ENCODE measurements around the gene GPR17. TPM values are rescaled to one million over a fixed set of nuclear protein-coding genes. Genes with fewer than 3 reads are reported as not detected.

Gene GPR17
- total RNA-seq, 1 experiment from 2014 or later = not detected

DNA sequence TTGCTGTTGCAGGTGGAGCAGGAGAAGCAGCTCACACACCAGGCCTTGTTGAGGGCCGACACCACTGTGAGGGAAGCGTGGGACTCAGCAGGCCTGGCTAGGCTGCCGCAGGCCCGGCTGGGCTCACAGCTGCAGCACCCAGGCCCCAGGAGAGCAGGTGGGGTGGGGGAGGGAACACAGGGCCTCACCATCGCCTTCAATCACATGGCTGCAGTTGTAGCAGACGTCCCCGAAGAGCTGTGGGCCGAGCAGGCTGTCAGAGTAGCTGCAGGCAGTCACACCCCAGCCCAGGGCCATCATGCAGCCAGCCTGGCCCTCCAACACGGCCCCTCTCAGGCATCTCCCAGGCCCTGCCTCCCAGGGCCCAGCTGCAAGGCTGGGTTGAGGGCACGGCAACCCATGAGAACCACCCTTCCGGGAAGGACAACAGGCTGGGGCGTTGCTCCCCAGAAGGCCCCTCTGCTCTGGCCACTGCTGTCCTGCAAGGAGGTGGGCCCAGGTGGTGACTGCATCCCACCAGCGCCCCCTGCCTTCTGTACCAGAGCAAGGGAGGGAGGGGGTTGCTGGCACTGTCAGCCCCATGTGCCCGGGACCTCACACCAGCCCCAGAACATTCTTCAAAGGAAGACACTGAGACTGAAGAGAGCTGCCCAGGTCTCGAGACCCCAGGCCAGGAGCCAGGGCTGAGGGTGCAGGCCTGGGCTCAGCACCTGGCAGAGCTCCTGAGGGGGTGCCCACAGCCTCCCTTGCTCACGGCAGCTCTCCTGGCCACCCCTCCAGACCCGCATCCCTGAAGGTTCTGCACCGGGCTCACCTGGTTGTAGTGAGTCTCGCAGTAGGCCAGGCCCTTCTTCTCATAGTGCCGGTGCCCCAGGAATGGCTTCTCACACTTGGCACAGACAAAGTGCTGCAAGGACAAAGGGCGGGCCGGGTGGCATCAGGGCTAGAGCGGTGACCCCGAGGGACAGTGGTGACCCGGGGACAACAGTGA is 5.6 kb upstream of the GPR17 start:
- no TSS peak for BruUV-seq (replicated peaks)
- H3K27me3 ChIP-seq (ENCODE audit: control insufficient read depth, insufficient read depth, low read length) = no peaks in the 10 kb centered on the region

GRCh38 chr2:127641133-127641532 is 4.8 kb upstream of the GPR17 start:
- no peak for TF ChIP-seq TCF7L2 (IDR thresholded peaks at IDR 0.05; ENCODE audit: low read depth, low read length)
- TF ChIP-seq SIN3A (IDR thresholded peaks at IDR 0.05; ENCODE audit: borderline replicate concordance, insufficient read depth, low read depth, low read length) = no peak
- ChIA-PET CTCF (no interaction called here), POLR2A (no interaction called here)
- Histone ChIP-seq H3K9me3 (ENCODE audit: control insufficient read depth, insufficient read depth, low read depth, low read length) (no peaks in the 10 kb centered on the region), H3K4me1 (ENCODE audit: control insufficient read depth, insufficient read depth, low read length) (peaks cover 10% of the 10 kb centered on the region), H3K36me3 (ENCODE audit: control insufficient read depth, insufficient read depth, low read length) (no peaks in the 10 kb centered on the region), H3K27ac (ENCODE audit: low read length) (no peak overlapping the region), H3K27me3 (ENCODE audit: control insufficient read depth, insufficient read depth, low read length) (no peaks in the 10 kb centered on the region), H3K4me3 (ENCODE audit: low read depth in 2 of 2, low read length in 2 of 2) (no peak overlapping the region)
- ATAC-seq (no peak), DNase-seq (ENCODE audit: low read depth, low spot score) (no peak)
- in situ Hi-C loops (cut with HindIII; ENCODE audit: low pct_unique_long_range_greater_than_20kb, low sequenced_read_pairs) (no loop called here), intact Hi-C loops (cut with micrococcal nuclease; ENCODE audit: unreplicated experiment) (no loop called here)
- BruUV-seq (replicated peaks) = no TSS peak

More for the DNA sequence above, 5.6 kb upstream of the GPR17 start:
- no peaks in the 10 kb centered on the region for H3K9me3 ChIP-seq (ENCODE audit: control insufficient read depth, insufficient read depth, low read depth, low read length)
- no peaks in the 10 kb centered on the region for H3K36me3 ChIP-seq (ENCODE audit: control insufficient read depth, insufficient read depth, low read length)
- DNase-seq (ENCODE audit: low read depth, low spot score) = no peak
- POLR2A ChIA-PET = no interaction called here
- H3K4me1 ChIP-seq (ENCODE audit: control insufficient read depth, insufficient read depth, low read length) = peaks cover 10% of the 10 kb centered on the region
- intact Hi-C loops (cut with micrococcal nuclease; ENCODE audit: unreplicated experiment) (no loop called here), in situ Hi-C loops (cut with HindIII; ENCODE audit: low pct_unique_long_range_greater_than_20kb, low sequenced_read_pairs) (no loop called here)
- no peak overlapping the region for H3K4me3 ChIP-seq (ENCODE audit: low read depth in 2 of 2, low read length in 2 of 2)
- CTCF ChIA-PET = interaction anchor here (1.1 kb wide), 1 partner anchor 49 kb away, joined by 3 read pairs; no protein-coding TSS in a partner anchor
- TF ChIP-seq, protein P1, sequence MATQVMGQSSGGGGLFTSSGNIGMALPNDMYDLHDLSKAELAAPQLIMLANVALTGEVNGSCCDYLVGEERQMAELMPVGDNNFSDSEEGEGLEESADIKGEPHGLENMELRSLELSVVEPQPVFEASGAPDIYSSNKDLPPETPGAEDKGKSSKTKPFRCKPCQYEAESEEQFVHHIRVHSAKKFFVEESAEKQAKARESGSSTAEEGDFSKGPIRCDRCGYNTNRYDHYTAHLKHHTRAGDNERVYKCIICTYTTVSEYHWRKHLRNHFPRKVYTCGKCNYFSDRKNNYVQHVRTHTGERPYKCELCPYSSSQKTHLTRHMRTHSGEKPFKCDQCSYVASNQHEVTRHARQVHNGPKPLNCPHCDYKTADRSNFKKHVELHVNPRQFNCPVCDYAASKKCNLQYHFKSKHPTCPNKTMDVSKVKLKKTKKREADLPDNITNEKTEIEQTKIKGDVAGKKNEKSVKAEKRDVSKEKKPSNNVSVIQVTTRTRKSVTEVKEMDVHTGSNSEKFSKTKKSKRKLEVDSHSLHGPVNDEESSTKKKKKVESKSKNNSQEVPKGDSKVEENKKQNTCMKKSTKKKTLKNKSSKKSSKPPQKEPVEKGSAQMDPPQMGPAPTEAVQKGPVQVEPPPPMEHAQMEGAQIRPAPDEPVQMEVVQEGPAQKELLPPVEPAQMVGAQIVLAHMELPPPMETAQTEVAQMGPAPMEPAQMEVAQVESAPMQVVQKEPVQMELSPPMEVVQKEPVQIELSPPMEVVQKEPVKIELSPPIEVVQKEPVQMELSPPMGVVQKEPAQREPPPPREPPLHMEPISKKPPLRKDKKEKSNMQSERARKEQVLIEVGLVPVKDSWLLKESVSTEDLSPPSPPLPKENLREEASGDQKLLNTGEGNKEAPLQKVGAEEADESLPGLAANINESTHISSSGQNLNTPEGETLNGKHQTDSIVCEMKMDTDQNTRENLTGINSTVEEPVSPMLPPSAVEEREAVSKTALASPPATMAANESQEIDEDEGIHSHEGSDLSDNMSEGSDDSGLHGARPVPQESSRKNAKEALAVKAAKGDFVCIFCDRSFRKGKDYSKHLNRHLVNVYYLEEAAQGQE (IDR thresholded peaks at IDR 0.05; ENCODE audit: insufficient read depth in 1 of 2, low read depth in 2 of 2, low read length in 1 of 2) = no peak
- TF ChIP-seq POLR2AphosphoS5 (IDR thresholded peaks at IDR 0.05; ENCODE audit: low read depth, low read length) (no peak), TCF7L2 (IDR thresholded peaks at IDR 0.05; ENCODE audit: low read depth, low read length) (no peak), SIN3A (IDR thresholded peaks at IDR 0.05; ENCODE audit: borderline replicate concordance, insufficient read depth, low read depth, low read length) (no peak)
- TF ChIP-seq, protein P2, sequence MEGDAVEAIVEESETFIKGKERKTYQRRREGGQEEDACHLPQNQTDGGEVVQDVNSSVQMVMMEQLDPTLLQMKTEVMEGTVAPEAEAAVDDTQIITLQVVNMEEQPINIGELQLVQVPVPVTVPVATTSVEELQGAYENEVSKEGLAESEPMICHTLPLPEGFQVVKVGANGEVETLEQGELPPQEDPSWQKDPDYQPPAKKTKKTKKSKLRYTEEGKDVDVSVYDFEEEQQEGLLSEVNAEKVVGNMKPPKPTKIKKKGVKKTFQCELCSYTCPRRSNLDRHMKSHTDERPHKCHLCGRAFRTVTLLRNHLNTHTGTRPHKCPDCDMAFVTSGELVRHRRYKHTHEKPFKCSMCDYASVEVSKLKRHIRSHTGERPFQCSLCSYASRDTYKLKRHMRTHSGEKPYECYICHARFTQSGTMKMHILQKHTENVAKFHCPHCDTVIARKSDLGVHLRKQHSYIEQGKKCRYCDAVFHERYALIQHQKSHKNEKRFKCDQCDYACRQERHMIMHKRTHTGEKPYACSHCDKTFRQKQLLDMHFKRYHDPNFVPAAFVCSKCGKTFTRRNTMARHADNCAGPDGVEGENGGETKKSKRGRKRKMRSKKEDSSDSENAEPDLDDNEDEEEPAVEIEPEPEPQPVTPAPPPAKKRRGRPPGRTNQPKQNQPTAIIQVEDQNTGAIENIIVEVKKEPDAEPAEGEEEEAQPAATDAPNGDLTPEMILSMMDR (IDR thresholded peaks at IDR 0.05) = no peak; the same call in 1 of the 2 replicates
- H3K27ac ChIP-seq (ENCODE audit: low read length) = no peak overlapping the region
- ATAC-seq = no peak
